ENCODE results near the gene RBKS. TPM values are rescaled to one million over a fixed set of nuclear protein-coding genes. Genes with fewer than 3 reads are reported as not detected.

RBKS gene
- total and polyA plus RNA-seq, 2 of the 13 experiments (the other 11 are each of a cell fraction or from before 2014, with no cell fraction given) = 7.7 to 8.3 TPM

DNA sequence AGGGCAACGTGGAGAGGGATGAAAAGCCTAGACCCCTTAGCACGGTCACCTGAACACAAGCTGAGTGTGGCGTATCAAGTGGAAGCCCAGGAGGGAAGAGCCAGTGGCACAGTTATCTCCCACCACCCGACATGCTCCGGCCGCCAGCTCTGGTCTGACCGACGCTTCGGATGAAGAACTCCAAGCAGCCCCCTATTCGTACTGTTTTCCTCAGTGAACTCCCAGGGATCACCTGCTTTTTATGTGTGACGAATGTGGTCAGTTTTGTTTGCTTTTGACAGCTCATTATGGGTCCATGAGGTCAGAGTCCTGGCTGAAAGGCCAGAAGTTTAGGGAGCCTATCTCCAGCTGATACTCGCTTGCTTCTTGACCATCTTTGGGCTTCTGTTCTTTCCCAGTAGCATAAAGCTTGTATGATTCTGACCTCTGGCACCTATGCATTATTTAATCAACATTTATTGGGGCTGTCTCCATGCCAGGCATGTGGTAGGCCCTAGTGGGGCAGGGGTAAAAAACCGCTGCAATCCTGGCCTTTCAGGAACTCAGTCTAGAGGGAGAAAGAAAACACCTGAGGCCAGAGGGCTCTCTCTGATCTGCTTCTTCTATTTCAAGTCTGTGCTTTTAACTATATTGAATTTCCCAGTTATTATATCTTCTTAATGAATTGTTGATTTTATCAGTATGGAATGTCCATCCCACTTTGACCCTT is 151.7 kb downstream of the RBKS start (continued):
- peak; percentile 51 for TF ChIP-seq SKI (IDR thresholded peaks at IDR 0.05; ENCODE audit: partially characterized antibody)
- peak; percentile 47; the same call in 1 of the 3 replicates for TF ChIP-seq MXI1 (IDR thresholded peaks at IDR 0.05; ENCODE audit: borderline replicate concordance, low read depth, low read length)
- 0 out of 2 replicates have a peak, but pooled peaks have one; percentile 55 for TF ChIP-seq ELF4 (CRISPR knock-in tag; IDR thresholded peaks at IDR 0.05; ENCODE audit: borderline replicate concordance)
- no peak for TF ChIP-seq ZNF264 (CRISPR knock-in tag; IDR thresholded peaks at IDR 0.05)
- peak; percentile 90 for TF ChIP-seq HNF4G (IDR thresholded peaks at IDR 0.05; ENCODE audit: borderline replicate concordance, low read depth, low read length)
- peak; percentile 93; the same call in 1 of the 2 replicates for TF ChIP-seq HNF4G (CRISPR knock-in tag; IDR thresholded peaks at IDR 0.05; ENCODE audit: borderline replicate concordance, low read depth)
- TF ChIP-seq, protein P1, sequence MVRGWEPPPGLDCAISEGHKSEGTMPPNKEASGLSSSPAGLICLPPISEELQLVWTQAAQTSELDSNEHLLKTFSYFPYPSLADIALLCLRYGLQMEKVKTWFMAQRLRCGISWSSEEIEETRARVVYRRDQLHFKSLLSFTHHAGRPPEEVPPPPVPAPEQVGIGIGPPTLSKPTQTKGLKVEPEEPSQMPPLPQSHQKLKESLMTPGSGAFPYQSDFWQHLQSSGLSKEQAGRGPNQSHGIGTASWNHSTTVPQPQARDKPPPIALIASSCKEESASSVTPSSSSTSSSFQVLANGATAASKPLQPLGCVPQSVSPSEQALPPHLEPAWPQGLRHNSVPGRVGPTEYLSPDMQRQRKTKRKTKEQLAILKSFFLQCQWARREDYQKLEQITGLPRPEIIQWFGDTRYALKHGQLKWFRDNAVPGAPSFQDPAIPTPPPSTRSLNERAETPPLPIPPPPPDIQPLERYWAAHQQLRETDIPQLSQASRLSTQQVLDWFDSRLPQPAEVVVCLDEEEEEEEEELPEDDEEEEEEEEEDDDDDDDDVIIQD (CRISPR knock-in tag; IDR thresholded peaks at IDR 0.05; ENCODE audit: low read depth) = peak; percentile 73; the same call in 1 of the 2 replicates
- no peak for TF ChIP-seq ZNF354B (CRISPR knock-in tag; IDR thresholded peaks at IDR 0.05)
- TF ChIP-seq, protein P2, sequence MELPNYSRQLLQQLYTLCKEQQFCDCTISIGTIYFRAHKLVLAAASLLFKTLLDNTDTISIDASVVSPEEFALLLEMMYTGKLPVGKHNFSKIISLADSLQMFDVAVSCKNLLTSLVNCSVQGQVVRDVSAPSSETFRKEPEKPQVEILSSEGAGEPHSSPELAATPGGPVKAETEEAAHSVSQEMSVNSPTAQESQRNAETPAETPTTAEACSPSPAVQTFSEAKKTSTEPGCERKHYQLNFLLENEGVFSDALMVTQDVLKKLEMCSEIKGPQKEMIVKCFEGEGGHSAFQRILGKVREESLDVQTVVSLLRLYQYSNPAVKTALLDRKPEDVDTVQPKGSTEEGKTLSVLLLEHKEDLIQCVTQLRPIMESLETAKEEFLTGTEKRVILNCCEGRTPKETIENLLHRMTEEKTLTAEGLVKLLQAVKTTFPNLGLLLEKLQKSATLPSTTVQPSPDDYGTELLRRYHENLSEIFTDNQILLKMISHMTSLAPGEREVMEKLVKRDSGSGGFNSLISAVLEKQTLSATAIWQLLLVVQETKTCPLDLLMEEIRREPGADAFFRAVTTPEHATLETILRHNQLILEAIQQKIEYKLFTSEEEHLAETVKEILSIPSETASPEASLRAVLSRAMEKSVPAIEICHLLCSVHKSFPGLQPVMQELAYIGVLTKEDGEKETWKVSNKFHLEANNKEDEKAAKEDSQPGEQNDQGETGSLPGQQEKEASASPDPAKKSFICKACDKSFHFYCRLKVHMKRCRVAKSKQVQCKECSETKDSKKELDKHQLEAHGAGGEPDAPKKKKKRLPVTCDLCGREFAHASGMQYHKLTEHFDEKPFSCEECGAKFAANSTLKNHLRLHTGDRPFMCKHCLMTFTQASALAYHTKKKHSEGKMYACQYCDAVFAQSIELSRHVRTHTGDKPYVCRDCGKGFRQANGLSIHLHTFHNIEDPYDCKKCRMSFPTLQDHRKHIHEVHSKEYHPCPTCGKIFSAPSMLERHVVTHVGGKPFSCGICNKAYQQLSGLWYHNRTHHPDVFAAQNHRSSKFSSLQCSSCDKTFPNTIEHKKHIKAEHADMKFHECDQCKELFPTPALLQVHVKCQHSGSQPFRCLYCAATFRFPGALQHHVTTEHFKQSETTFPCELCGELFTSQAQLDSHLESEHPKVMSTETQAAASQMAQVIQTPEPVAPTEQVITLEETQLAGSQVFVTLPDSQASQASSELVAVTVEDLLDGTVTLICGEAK (IDR thresholded peaks at IDR 0.05) = no peak
- TF ChIP-seq, protein P2 (CRISPR knock-in tag; IDR thresholded peaks at IDR 0.05) = peak; percentile 88
- peak; percentile 65; the same call in 1 of the 2 replicates for TF ChIP-seq ZNF333 (CRISPR knock-in tag; IDR thresholded peaks at IDR 0.05; ENCODE audit: borderline replicate concordance)
- TF ChIP-seq, protein P3, sequence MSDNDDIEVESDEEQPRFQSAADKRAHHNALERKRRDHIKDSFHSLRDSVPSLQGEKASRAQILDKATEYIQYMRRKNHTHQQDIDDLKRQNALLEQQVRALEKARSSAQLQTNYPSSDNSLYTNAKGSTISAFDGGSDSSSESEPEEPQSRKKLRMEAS (IDR thresholded peaks at IDR 0.05) = peak; percentile 35
- peak; percentile 36; the same call in 1 of the 2 replicates for TF ChIP-seq GATAD1 (CRISPR knock-in tag; IDR thresholded peaks at IDR 0.05)
- TF ChIP-seq HNF4A (CRISPR knock-in tag; IDR thresholded peaks at IDR 0.05) = peak; percentile 95
- TF ChIP-seq, protein P4, sequence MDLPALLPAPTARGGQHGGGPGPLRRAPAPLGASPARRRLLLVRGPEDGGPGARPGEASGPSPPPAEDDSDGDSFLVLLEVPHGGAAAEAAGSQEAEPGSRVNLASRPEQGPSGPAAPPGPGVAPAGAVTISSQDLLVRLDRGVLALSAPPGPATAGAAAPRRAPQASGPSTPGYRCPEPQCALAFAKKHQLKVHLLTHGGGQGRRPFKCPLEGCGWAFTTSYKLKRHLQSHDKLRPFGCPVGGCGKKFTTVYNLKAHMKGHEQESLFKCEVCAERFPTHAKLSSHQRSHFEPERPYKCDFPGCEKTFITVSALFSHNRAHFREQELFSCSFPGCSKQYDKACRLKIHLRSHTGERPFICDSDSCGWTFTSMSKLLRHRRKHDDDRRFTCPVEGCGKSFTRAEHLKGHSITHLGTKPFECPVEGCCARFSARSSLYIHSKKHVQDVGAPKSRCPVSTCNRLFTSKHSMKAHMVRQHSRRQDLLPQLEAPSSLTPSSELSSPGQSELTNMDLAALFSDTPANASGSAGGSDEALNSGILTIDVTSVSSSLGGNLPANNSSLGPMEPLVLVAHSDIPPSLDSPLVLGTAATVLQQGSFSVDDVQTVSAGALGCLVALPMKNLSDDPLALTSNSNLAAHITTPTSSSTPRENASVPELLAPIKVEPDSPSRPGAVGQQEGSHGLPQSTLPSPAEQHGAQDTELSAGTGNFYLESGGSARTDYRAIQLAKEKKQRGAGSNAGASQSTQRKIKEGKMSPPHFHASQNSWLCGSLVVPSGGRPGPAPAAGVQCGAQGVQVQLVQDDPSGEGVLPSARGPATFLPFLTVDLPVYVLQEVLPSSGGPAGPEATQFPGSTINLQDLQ (CRISPR knock-in tag; IDR thresholded peaks at IDR 0.05) = no peak

Data from HepG2 (cell line).